GM18951 (cell line): ENCODE measurements around the gene ARHGAP27.

Source experiments
- POLR2A ChIP-seq: IDR thresholded peaks from 4 replicates; pipeline ENCODE4 v1.6.1; 2011; ENCODE audit warnings: mild to moderate bottlenecking; ENCODE audit not compliant: insufficient read length, insufficient read depth; ENCODE audit errors: extremely low read depth
- in situ Hi-C: fragments of 300-500 bp; cut with MboI; formaldehyde crosslinking; loops from one replicate; pipeline ENCODE4 v1.12.0; 2022; ENCODE audit warnings: low sequenced_read_pairs, mixed read lengths, inconsistent platforms; ENCODE audit not compliant: unreplicated experiment

The ARHGAP27 gene

GRCh38 chr17:45380991-45381390 is 51.7 kb downstream of the ARHGAP27 start:
- TF ChIP-seq POLR2A, result no peak
- in situ Hi-C loops, result no loop called here

- TF ChIP-seq POLR2A, result no peak
- in situ Hi-C loops, result no loop called here
Measured at GRCh38 chr17:45380046-45380765, 52.5 kb downstream of the ARHGAP27 start.

GRCh38 chr17:45377401-45377800 is 55.3 kb downstream of the ARHGAP27 start:
- no peak for TF ChIP-seq POLR2A
- in situ Hi-C loops, result no loop called here

- in situ Hi-C loops, result no loop called here
- TF ChIP-seq POLR2A, result no peak
Measured at GRCh38 chr17:45376171-45377005, 56.3 kb downstream of the ARHGAP27 start.

GRCh38 chr17:45374501-45374900 is 58.2 kb downstream of the ARHGAP27 start:
- TF ChIP-seq POLR2A, result no peak
- in situ Hi-C loops, result no loop called here

- in situ Hi-C loops, result no loop called here
- TF ChIP-seq POLR2A, result no peak
Measured at GRCh38 chr17:45372325-45372869, 60.3 kb downstream of the ARHGAP27 start.

- TF ChIP-seq POLR2A, result no peak
- in situ Hi-C loops, result no loop called here
Measured at GRCh38 chr17:45371414-45372324, 61.0 kb downstream of the ARHGAP27 start.

- in situ Hi-C loops, result no loop called here
- no peak for TF ChIP-seq POLR2A
Measured at GRCh38 chr17:45370949-45371413, 61.7 kb downstream of the ARHGAP27 start.

GRCh38 chr17:45369421-45369820 is 63.2 kb downstream of the ARHGAP27 start:
- no peak for TF ChIP-seq POLR2A
- in situ Hi-C loops, result no loop called here

- in situ Hi-C loops, result no loop called here
Measured at GRCh38 chr17:45368651-45369050, 64.0 kb downstream of the ARHGAP27 start.

GRCh38 chr17:45367216-45367615 is 65.5 kb downstream of the ARHGAP27 start:
- no peak for TF ChIP-seq POLR2A
- in situ Hi-C loops, result no loop called here

More at GRCh38 chr17:45368651-45369050, 64.0 kb downstream of the ARHGAP27 start:
- TF ChIP-seq POLR2A, result no peak

- TF ChIP-seq POLR2A, result no peak
- in situ Hi-C loops, result no loop called here
Measured at GRCh38 chr17:45366691-45367090, 66.0 kb downstream of the ARHGAP27 start.
